ENCODE data around the gene AS3MT. TPM values are rescaled to one million over a fixed set of nuclear protein-coding genes. Genes with fewer than 3 reads are reported as not detected.

The AS3MT gene
- 2.1 and 3.2 TPM in 2 replicates for total RNA-seq

GRCh38 chr10:102869258-102870198 is at the start of gene AS3MT:
AS3MT (plus strand) TSS chr10:102869470; CDS start chr10:102869593, 123 bp downstream.

GRCh38 chr10:102837230-102837721 is 32.0 kb upstream of the AS3MT start, which contains the start of gene CYP17A1:
CYP17A1 (minus strand) TSS chr10:102837413; CDS start chr10:102837361, 52 bp downstream.

DNA sequence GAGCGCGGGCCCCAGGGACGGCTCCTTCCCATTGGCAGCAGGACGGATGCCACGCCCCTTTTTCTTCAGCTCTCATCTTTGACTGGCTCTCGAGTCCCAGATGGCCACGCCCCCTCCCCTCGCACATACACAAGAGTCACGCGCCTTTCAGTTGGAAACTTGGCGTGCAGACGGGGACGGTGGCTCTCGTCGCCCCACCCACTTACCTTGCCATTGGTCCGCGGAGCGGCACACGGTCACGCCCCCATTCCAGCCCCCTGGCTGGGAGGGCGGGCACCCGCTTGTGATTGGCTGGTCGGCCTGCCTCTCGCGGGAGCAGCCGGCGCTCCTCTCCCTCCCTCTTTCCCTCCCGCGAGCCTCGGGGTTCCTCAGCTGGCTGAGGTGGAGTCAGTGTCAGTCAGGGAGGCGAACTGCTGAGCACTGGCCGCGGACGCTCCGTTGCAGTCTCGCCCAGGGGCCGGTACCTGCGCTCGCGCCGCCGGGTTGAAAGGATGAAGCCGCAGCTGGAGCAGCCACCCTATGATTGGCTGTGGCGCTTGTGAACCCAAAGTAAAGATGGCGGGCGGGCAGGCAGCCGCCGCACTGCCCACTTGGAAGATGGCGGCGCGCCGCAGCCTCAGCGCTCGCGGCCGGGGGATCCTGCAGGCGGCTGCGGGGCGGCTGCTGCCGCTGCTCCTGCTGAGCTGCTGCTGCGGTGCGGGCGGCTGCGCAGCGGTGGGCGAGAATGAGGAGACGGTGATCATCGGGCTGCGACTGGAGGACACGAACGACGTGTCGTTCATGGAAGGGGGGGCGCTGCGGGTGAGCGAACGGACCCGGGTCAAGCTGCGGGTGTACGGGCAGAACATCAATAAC is 48.9 kb downstream of the AS3MT start, which contains the start of gene CNNM2:
TSS of gene CNNM2 (plus strand) at position 333 of the 855 bp plus-strand sequence. CDS start at position 520, 187 bp downstream.

Other genes starting within 250 kb of the AS3MT start
- gene TRIM8, start 225.0 kb upstream of the AS3MT start, total RNA-seq: 80.5 and 84.4 TPM in 2 replicates
- gene ARL3, start 155.1 kb upstream of the AS3MT start, total RNA-seq: 6.6 and 9.6 TPM in 2 replicates
- gene SFXN2, start 154.8 kb upstream of the AS3MT start, total RNA-seq: 2.8 and 3.2 TPM in 2 replicates
- 37.9 and 53.0 TPM in 2 replicates for gene WBP1L, start 125.5 kb upstream of the AS3MT start, total RNA-seq
- not detected in 2 replicates for gene CYP17A1, start 32.1 kb upstream of the AS3MT start, total RNA-seq
- 9.5 and 11.7 TPM in 2 replicates for gene BORCS7, start 15.2 kb upstream of the AS3MT start, total RNA-seq
- gene CNNM2, start 48.8 kb downstream of the AS3MT start, total RNA-seq: 2.8 and 2.9 TPM in 2 replicates